HFFc6 (cell line): ENCODE measurements around the gene LARP1. TPM values are rescaled to one million over a fixed set of nuclear protein-coding genes. Genes with fewer than 3 reads are reported as not detected.
"Not testable (repeated sequence)": the region's sequence is repeated elsewhere in the genome, so short reads cannot be mapped to it uniquely, and the experiment has no call there.

ENCODE experiments used
- DNase-seq: peaks from one replicate; pipeline ENCODE4 v3.0.0-alpha.2; 2018
- H3K27ac Mint-ChIP-seq: 2 replicates; pipeline ENCODE4 v1.8.0; 2020; ENCODE audit warnings: mild to moderate bottlenecking, mixed read lengths
- H3K27me3 Mint-ChIP-seq: 2 replicates; pipeline ENCODE4 v1.8.0; 2021; ENCODE audit warnings: mild to moderate bottlenecking, moderate library complexity, mixed read lengths; ENCODE audit not compliant: insufficient read depth
- H3K36me3 Mint-ChIP-seq: 2 replicates; pipeline ENCODE4 v1.8.0; 2021; ENCODE audit warnings: low read depth, mixed read lengths
- H3K4me1 Mint-ChIP-seq: 2 replicates; pipeline ENCODE4 v1.8.0; 2020; ENCODE audit warnings: low read depth, mixed read lengths
- H3K4me3 Mint-ChIP-seq: 2 replicates; pipeline ENCODE4 v1.8.0; 2020; ENCODE audit warnings: mild to moderate bottlenecking, moderate library complexity, mixed read lengths
- H3K9me3 Mint-ChIP-seq: 2 replicates; pipeline ENCODE4 v1.8.0; 2020; ENCODE audit warnings: mild to moderate bottlenecking, mixed read lengths
- CTCF ChIP-seq: fragments of 200-600 bp; sonication (generic); IDR thresholded peaks from 2 replicates; pipeline ENCODE4 v1.5.0; 2021; ENCODE audit warnings: antibody characterized with exemption, mild to moderate bottlenecking
- total RNA-seq, 6 experiments: library from RNA; stranded (reverse); fragmentation: NEBNext Ultra II Directional; extraction: Animal tissue kit (Norgen Biotek cat#: 25700); gene quantifications; 2 replicates in 1 of 6; 3 replicates in 5 of 6; pipeline ENCODE4 v1.2.3, GENCODE V29; 2021

Gene LARP1
- total RNA-seq, 6 experiments from 2014 or later: 204 to 228 (median 208) TPM

GRCh38 chr5:154816891-154817492 is 61.8 kb downstream of the LARP1 start:
- Mint-ChIP-seq H3K9me3 (no peaks in the 10 kb centered on the region), H3K27ac (no peak overlapping the region; the same call in 1 of the 2 replicates), H3K27me3 (no peaks in the 10 kb centered on the region; the same call in none of the 2 replicates), H3K4me3 (no peak overlapping the region), H3K36me3 (peaks cover 33% of the 10 kb centered on the region), H3K4me1 (peaks cover 2% of the 10 kb centered on the region; the same call in 1 of the 2 replicates)
- DNase-seq: no peak
- TF ChIP-seq CTCF: no peak

DNA sequence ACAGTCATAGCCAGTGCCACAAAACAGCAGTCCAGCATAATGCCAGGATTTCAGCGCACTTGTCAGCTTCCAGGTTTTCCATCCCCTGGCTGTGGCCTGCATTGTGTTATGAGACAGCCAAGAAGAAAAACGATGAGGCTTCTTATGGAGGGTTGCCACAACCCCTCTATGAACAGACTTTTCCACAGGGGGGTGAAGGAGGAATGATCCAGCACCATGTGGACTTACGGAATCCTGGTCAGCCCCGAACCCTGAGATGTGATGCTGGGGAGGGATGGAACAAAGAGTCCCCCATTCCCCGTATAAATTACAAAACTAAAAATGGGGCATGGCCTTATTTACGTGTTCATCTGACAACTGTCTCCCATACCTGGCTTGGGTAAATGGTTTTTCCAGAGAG is 62.6 kb downstream of the LARP1 start:
- DNase-seq: no peak
- TF ChIP-seq CTCF: no peak
- H3K4me1 Mint-ChIP-seq: no peaks in the 10 kb centered on the region; the same call in 1 of the 2 replicates
- H3K36me3 Mint-ChIP-seq: peaks cover 30% of the 10 kb centered on the region
- H3K4me3 Mint-ChIP-seq: no peak overlapping the region
- no peak overlapping the region for H3K27ac Mint-ChIP-seq
- H3K27me3 Mint-ChIP-seq: no peaks in the 10 kb centered on the region; the same call in none of the 2 replicates
- no peaks in the 10 kb centered on the region for H3K9me3 Mint-ChIP-seq

GRCh38 chr5:154818471-154819116 is 63.4 kb downstream of the LARP1 start:
- no peak for DNase-seq
- peak overlapping the region; percentile 17; the same call in 1 of the 2 replicates for H3K27ac Mint-ChIP-seq
- H3K9me3 Mint-ChIP-seq: no peaks in the 10 kb centered on the region
- TF ChIP-seq CTCF: no peak
- no peaks in the 10 kb centered on the region; the same call in none of the 2 replicates for H3K27me3 Mint-ChIP-seq
- H3K36me3 Mint-ChIP-seq: peaks cover 30% of the 10 kb centered on the region
- H3K4me3 Mint-ChIP-seq: no peak overlapping the region
- no peaks in the 10 kb centered on the region for H3K4me1 Mint-ChIP-seq

DNA sequence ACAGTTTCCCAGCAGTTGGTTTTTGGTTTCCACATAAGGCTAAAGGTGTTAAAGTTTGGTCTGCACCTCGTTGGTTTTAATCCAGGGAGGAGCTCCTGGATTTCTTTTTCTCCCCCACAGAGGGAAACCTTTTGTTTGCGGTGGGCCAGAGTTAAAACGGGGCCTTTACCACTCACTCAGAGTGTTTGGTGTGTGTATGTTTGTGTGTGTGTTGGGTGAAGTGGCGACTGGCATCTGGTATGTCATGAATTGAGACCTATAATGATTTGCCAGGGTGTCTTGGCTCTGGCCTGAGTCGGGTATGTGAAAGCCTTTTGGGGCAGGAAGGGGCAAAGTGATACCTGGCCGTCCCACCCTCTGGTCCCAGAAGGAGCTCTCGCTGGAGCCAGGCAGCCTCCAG is 64.4 kb downstream of the LARP1 start:
- H3K9me3 Mint-ChIP-seq: no peaks in the 10 kb centered on the region
- no peaks in the 10 kb centered on the region for H3K4me1 Mint-ChIP-seq

DNA sequence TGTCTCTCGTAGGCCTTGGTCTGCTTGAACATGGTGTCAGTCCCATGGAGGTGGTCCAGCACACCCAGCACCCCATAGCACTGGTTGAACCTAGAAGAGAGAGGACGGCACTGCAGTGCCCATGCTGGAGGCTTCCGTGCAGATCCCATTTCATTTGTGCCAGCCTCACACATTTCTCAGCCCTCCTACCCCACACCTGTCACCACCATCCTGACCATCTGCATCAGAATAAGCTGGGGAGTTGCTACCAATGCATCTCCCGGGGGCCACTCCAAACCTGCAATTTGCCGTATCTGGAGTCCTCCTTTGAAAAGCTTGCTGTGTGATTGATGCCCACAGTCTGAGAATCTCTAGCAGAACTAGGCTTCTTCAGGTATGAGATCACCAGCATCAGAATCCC is 65.2 kb downstream of the LARP1 start:
- no peak overlapping the region for H3K27ac Mint-ChIP-seq
- H3K4me1 Mint-ChIP-seq: no peaks in the 10 kb centered on the region
- TF ChIP-seq CTCF: no peak
- no peaks in the 10 kb centered on the region; the same call in none of the 2 replicates for H3K27me3 Mint-ChIP-seq
- peaks cover 27% of the 10 kb centered on the region for H3K36me3 Mint-ChIP-seq
- no peak for DNase-seq
- H3K9me3 Mint-ChIP-seq: no peaks in the 10 kb centered on the region
- H3K4me3 Mint-ChIP-seq: no peak overlapping the region

More for the DNA sequence above, 64.4 kb downstream of the LARP1 start:
- no peaks in the 10 kb centered on the region; the same call in none of the 2 replicates for H3K27me3 Mint-ChIP-seq
- TF ChIP-seq CTCF: no peak
- 0 out of 2 replicates have a peak overlapping the region, but pooled peaks have one; percentile 40 for H3K27ac Mint-ChIP-seq
- H3K36me3 Mint-ChIP-seq: peaks cover 33% of the 10 kb centered on the region
- DNase-seq: no peak
- no peak overlapping the region for H3K4me3 Mint-ChIP-seq

DNA sequence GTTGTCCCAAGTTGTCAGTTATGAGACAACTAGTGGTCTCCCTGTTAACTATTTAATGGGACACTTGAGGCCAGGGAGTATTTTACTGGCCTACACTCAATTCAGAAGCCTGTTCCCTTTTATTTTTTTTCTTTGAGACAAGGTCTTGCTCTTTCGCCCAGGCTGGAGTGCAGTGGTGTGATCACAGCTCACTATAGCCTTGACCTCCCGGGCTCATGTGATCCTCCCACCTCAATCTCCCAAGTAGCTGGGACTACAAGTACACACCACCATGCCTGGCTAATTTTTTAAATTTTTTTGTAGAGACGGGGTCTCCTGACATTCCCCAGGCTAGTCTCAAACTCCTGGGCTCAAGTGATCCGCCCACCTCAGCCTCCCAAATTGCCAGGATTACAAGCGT is 67.7 kb downstream of the LARP1 start:
- not testable (repeated sequence) for H3K9me3 Mint-ChIP-seq, DNase-seq, H3K27ac Mint-ChIP-seq, H3K27me3 Mint-ChIP-seq, H3K4me3 Mint-ChIP-seq, H3K4me1 Mint-ChIP-seq
- peaks cover 11% of the 10 kb centered on the region; the same call in 1 of the 2 replicates for H3K36me3 Mint-ChIP-seq
